ENCODE measurements around the gene SORL1. TPM values are rescaled to one million over a fixed set of nuclear protein-coding genes. Genes with fewer than 3 reads are reported as not detected.

Gene SORL1
- total RNA-seq, 1 experiment from 2014 or later = 68.3 TPM

- Histone ChIP-seq H3K23ac (ENCODE audit: insufficient read length, low read depth, low read length) (no peak overlapping the region), H4K8ac (replicated peaks; ENCODE audit: insufficient read length, low read depth, low read length) (no peak overlapping the region), H2AK5ac (ENCODE audit: insufficient read length, low read length) (no peak overlapping the region), H3K9me3 (ENCODE audit: control insufficient read depth, low read depth, low read length) (peaks cover 3% of the 10 kb centered on the region), H3K56ac (ENCODE audit: insufficient read length, low read depth, low read length) (no peak overlapping the region), H3K18ac (ENCODE audit: insufficient read length, low read depth, low read length) (no peak overlapping the region), H2BK120ac (ENCODE audit: low read depth, low read length, poor library complexity, severe bottlenecking) (no peak overlapping the region), H2AFZ (ENCODE audit: low read length) (no peak overlapping the region), H3K79me1 (ENCODE audit: insufficient read depth, low read depth, low read length, poor library complexity, severe bottlenecking) (no peaks in the 10 kb centered on the region), H3K9ac (ENCODE audit: extremely low read depth, insufficient read length, low read length) (no peak overlapping the region), H4K20me1 (ENCODE audit: control insufficient read depth, insufficient read depth, insufficient read length) (no peaks in the 10 kb centered on the region), H3T11ph (ENCODE audit: low read length) (no peak overlapping the region), H3K4ac (ENCODE audit: low read depth, low read length) (no peak overlapping the region), H3K23me2 (ENCODE audit: insufficient read length, low read depth, low read length, poor library complexity, severe bottlenecking) (no peaks in the 10 kb centered on the region), H3K4me1 (ENCODE audit: insufficient read depth, low read length) (no peaks in the 10 kb centered on the region), H2BK20ac (ENCODE audit: low read depth, low read length, poor library complexity, severe bottlenecking) (no peak overlapping the region), H2BK15ac (ENCODE audit: low read depth, low read length) (no peak overlapping the region), H3K4me2 (ENCODE audit: insufficient read depth, insufficient read length, low read length) (no peak overlapping the region), H2BK12ac (ENCODE audit: insufficient read length, low read depth, low read length) (no peak overlapping the region), H3K27ac (ENCODE audit: insufficient read length, low read depth, low read length) (no peak overlapping the region), H3K14ac (ENCODE audit: insufficient read depth, low read length) (no peak overlapping the region), H3K27me3 (ENCODE audit: insufficient read depth, low read length) (no peaks in the 10 kb centered on the region), H4K5ac (ENCODE audit: insufficient read length, low read depth, low read length) (no peak overlapping the region), H4K91ac (ENCODE audit: insufficient read length, low read depth, low read length) (no peak overlapping the region), H3K79me2 (ENCODE audit: insufficient read depth, low read length) (no peaks in the 10 kb centered on the region), H2BK5ac (ENCODE audit: insufficient read length, low read length) (no peak overlapping the region)
- Mint-ChIP-seq H3K27ac (peak overlapping the region in 2 of 3 experiments; percentile 90 to 91; a peak in 3 of 7 replicates), H3K4me1 (peaks cover 0 to 9% of the 10 kb centered on the region in 2 experiments; a peak in 2 of 4 replicates), H3K9me3 (peaks cover 13 to 14% of the 10 kb centered on the region in 2 experiments), H3K27me3 (ENCODE audit: low read depth) (no peaks in the 10 kb centered on the region), H3K4me3 (no peak overlapping the region), H3K36me3 (ENCODE audit: insufficient read depth in 1 of 3, low read depth in 3 of 3) (peaks cover 68 to 88% (median 87%) of the 10 kb centered on the region in 3 experiments)
- no peak for DNase-seq
- TF ChIP-seq CTCF (conservative IDR thresholded peaks at IDR 0.05) = no peak
- WGBS (ENCODE audit: extremely low coverage, insufficient read length, low lambda C conversion rate) = no CpG with 5 or more reads among the region's 7 CpGs
These were observed 124.4 kb downstream of the SORL1 start for GRCh38 chr11:121576531-121576930.

Measured in H9 (cell line).